LNCaP clone FGC (cell line): ENCODE measurements around the gene SOX6.

Source experiments
- DNase-seq: peaks from one replicate; pipeline ENCODE4 v3.0.0-alpha.2; 2011; ENCODE audit warnings: low read depth
- H3K4me3 ChIP-seq: 2 replicates; pipeline ENCODE4 v1.5.1; 2011; ENCODE audit warnings: mild to moderate bottlenecking, low read depth, low read length, control low read depth
- CTCF ChIP-seq: IDR thresholded peaks from 2 replicates; pipeline ENCODE4 v1.5.1; 2012; ENCODE audit warnings: mild to moderate bottlenecking; ENCODE audit not compliant: control insufficient read depth, insufficient read depth; ENCODE audit errors: extremely low read depth

The SOX6 gene

DNA sequence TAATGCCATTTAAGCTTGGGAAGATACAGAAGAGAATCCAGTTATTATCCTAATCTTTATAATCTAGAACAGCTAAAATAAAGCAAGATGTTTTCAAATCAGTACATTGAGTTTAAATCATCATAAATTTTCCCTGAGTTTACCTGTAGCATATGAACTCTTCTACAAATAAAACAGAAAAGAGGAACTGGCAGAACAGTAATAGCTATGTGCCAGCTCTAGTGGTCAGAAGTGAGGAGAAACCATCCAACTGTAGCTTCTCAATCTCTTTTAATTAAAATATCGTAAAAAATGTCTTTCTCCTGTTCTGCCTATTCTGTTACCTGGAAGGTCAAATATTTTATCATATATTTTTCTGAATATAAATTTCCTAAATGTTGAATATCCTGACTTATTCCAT lies 266.9 kb downstream of the SOX6 start:
- no peak overlapping the region for H3K4me3 ChIP-seq
- TF ChIP-seq CTCF, result no peak
- no peak for DNase-seq

GRCh38 chr11:16088774-16089173 lies 267.6 kb downstream of the SOX6 start:
- no peak for TF ChIP-seq CTCF
- DNase-seq, result no peak
- no peak overlapping the region for H3K4me3 ChIP-seq

DNA sequence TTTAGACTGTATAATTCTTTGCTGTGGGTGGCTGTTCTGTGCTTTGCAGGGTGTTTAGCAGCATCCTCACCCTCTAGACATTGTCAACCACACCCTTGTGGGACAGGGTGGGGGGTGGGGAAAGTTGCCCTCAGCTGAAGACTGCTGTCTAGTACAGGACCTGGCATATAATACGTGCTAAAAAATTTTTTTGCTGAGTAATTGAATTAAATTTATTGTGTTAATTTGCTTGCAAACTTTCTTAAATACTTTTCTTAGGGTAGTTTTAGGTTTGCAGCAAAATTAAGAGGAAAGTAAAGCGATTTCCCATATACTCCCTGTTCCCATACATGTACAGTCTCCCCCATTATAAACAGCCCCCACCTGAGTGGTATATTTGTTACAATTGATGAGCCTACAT lies 268.5 kb downstream of the SOX6 start:
- H3K4me3 ChIP-seq, result no peak overlapping the region
- DNase-seq, result no peak
- TF ChIP-seq CTCF, result no peak

DNA sequence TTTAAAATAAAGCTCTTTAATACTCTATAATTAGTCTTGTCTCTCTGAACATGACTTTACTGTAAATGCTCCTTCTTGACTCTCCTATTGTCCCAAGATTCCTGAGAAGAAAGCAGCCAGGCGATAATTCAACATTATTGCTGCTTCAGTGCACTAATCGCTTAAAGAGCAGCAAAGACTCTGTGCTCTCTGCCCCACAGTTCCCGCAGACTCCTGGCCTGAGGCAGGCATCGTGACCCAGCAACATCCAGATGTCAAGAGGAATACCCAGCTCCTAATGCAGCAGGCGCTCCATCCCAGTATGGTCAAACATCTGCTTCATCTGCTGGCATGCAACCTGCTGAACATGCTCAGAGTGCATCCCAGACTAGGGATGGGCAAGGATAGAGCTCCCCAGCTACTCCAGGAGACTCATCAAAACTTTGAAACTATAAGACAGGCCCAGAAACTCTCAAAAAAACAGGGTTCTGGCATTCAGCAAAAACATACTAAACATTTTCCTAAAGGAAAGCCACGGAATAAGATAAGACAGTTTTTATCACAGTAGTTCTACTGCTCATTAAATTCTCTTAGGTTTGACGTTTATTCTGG lies 270.0 kb downstream of the SOX6 start:
- no peak overlapping the region for H3K4me3 ChIP-seq
- no peak for DNase-seq
- no peak for TF ChIP-seq CTCF

DNA sequence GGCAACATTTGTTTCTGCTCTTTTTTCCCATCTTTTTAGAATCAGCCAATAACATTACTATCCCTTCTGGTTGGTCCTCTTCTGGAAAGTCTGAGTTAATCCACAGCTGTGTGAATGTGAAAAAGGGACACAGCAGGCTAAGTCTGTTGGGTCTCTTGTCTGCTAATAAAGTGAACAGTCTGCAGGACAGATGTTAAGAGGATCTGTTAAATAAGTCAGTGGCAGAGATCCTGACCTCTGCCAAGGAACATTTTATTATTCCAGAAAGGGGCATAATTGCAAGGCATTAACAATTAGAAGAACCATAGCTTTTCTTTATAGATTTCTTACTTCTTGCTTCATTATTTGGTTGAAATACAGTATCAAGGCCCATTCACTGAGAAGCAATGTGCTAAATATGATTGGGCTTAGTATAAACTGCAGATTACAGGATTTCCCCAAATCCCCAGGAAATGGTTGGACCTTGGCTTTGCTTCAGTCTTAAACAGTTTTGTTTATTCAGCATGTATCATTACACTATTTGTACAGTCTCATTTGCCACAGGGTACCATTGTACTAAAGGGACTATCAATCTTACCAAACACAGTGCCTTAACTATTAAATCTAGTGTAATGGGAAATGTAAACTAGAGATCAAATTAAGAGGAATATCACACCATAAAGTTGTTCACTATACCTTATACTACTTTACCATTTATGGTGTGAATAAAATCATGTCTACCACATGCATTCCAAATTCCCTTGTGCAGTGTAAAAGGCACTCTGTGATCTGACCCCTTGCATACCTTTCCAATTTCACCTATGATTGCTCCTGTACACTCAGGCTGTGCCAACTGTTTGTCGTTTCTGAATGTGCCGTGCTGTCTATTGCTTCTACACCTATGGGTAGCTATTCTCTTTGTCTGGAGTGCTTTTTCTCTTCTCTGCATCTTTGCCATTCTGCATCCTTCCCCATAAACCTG lies 274.0 kb downstream of the SOX6 start:
- no peak for TF ChIP-seq CTCF
- peak; percentile 2 for DNase-seq
- no peak overlapping the region for H3K4me3 ChIP-seq

DNA sequence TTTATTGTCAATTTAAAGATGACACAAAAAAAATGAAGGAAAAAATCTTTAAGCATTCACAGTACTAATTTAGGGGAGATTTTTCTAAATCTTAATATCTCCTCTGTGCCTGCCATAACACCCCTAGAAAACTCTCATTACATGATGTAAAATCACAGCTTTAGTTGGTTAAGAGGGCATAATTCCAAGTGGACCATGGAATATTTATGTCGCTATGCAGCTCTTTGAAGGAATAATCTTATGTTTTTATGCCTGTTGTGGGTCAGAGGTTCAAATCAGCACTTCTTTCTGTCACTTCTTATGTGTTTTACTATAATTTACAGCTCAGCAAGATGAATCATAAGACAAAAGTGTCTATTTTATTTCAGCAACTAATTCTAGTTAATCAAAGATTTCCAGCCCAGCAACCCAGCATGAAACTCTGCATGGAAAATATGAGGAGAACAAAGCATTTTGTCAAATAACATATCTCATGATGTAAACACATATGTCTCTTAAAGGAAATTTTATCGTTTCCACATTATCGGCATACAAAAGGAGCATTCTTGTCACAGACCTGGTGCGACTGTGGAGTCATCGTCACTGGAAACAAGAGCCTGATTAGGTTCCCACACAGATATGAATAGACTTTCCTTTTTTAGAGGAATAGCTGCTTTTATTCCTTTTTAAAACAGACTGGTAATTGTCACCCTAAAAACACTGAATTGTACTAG lies 274.8 kb downstream of the SOX6 start:
- H3K4me3 ChIP-seq, result no peak overlapping the region
- no peak for DNase-seq
- TF ChIP-seq CTCF, result no peak
